ENCODE data around the gene SMYD1. TPM values are rescaled to one million over a fixed set of nuclear protein-coding genes. Genes with fewer than 3 reads are reported as not detected.
"Not testable (repeated sequence)": the region's sequence is repeated elsewhere in the genome, so short reads cannot be mapped to it uniquely, and the experiment has no call there.

The SMYD1 gene
- total RNA-seq, 1 experiment from 2014 or later, result not detected

DNA sequence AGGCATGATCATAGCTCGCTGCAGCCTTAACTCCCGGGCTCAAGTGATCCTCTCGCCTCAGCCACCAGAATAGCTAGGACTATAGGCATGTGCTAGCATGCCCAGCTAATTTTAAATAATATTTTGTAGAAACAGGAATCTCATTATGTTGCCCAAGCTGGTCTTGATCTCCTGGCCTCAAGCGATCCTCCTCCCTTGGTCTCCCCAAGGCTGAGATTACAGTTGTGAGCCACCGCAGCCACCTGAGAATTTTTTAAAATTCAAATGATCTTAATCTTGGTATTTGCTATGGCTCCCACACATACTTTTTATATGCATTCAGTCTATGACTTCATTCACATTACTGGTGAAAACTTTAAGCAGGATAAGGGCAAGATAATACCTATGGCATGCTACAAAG, 25.1 kb upstream of the SMYD1 start:
- Mint-ChIP-seq H3K9me3 (ENCODE audit: low read depth, unreplicated experiment) (no peaks in the 10 kb centered on the region), H3K36me3 (ENCODE audit: insufficient read depth, unreplicated experiment) (peaks cover 8% of the 10 kb centered on the region), H3K4me3 (ENCODE audit: low read depth, unreplicated experiment) (no peak overlapping the region), H3K27ac (ENCODE audit: unreplicated experiment) (peak overlapping the region; percentile 4), H3K4me1 (ENCODE audit: low read depth, unreplicated experiment) (peaks cover 19% of the 10 kb centered on the region), H3K27me3 (ENCODE audit: unreplicated experiment) (no peaks in the 10 kb centered on the region)
- no peak for TF ChIP-seq CTCF (IDR thresholded peaks at IDR 0.05; ENCODE audit: unreplicated experiment)
- no TSS peak for BruUV-seq (replicated peaks)
- CTCF ChIA-PET, result no interaction called here
- DNase-seq, result no peak
- intact Hi-C loops (cut with micrococcal nuclease; ENCODE audit: unreplicated experiment), result no loop called here

DNA sequence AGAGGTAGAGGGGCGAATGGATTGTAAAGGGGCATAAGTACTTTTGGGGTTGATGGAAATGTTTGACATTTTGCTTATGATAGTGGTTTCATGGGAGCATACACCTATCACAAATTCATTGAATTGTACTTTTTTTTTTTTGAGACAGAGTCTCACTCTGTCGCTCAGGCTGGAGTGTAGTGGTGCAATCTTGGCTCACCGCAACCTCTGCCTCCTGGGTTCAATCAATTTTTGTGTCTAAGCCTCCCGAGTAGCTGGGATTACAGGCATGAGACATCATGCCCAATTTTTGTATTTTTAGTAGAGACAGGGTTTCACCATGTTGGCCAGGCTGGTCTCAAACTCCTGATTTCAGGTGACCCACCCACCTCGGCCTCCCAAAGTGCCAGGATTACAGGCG, 22.1 kb upstream of the SMYD1 start:
- H3K27me3 Mint-ChIP-seq (ENCODE audit: unreplicated experiment); H3K9me3 Mint-ChIP-seq (ENCODE audit: low read depth, unreplicated experiment); BruUV-seq (replicated peaks); intact Hi-C loops (cut with micrococcal nuclease; ENCODE audit: unreplicated experiment); H3K27ac Mint-ChIP-seq (ENCODE audit: unreplicated experiment); H3K4me1 Mint-ChIP-seq (ENCODE audit: low read depth, unreplicated experiment); H3K4me3 Mint-ChIP-seq (ENCODE audit: low read depth, unreplicated experiment); CTCF ChIA-PET; H3K36me3 Mint-ChIP-seq (ENCODE audit: insufficient read depth, unreplicated experiment); DNase-seq: not testable (repeated sequence)

GRCh38 chr2:88048541-88048940, 19.1 kb upstream of the SMYD1 start:
- Mint-ChIP-seq H3K4me3 (ENCODE audit: low read depth, unreplicated experiment) (no peak overlapping the region), H3K27ac (ENCODE audit: unreplicated experiment) (no peak overlapping the region), H3K27me3 (ENCODE audit: unreplicated experiment) (no peaks in the 10 kb centered on the region), H3K36me3 (ENCODE audit: insufficient read depth, unreplicated experiment) (peaks cover 25% of the 10 kb centered on the region), H3K4me1 (ENCODE audit: low read depth, unreplicated experiment) (peaks cover 7% of the 10 kb centered on the region), H3K9me3 (ENCODE audit: low read depth, unreplicated experiment) (no peaks in the 10 kb centered on the region)
- CTCF ChIA-PET, result interaction anchor here (0.5 kb wide), 1 partner anchor 23 kb away, joined by 3 read pairs; no protein-coding TSS in a partner anchor
- BruUV-seq (replicated peaks), result no TSS peak
- intact Hi-C loops (cut with micrococcal nuclease; ENCODE audit: unreplicated experiment), result no loop called here
- no peak for DNase-seq
- TF ChIP-seq CTCF (IDR thresholded peaks at IDR 0.05; ENCODE audit: unreplicated experiment), result no peak

GRCh38 chr2:88049622-88050021, 18.0 kb upstream of the SMYD1 start:
- Mint-ChIP-seq H3K27ac (ENCODE audit: unreplicated experiment) (no peak overlapping the region), H3K36me3 (ENCODE audit: insufficient read depth, unreplicated experiment) (peaks cover 34% of the 10 kb centered on the region)
- CTCF ChIA-PET, result no interaction called here

More at GRCh38 chr2:88049622-88050021, 18.0 kb upstream of the SMYD1 start:
- intact Hi-C loops (cut with micrococcal nuclease; ENCODE audit: unreplicated experiment), result no loop called here
- Mint-ChIP-seq H3K9me3 (ENCODE audit: low read depth, unreplicated experiment) (no peaks in the 10 kb centered on the region), H3K4me1 (ENCODE audit: low read depth, unreplicated experiment) (peaks cover 18% of the 10 kb centered on the region), H3K27me3 (ENCODE audit: unreplicated experiment) (no peaks in the 10 kb centered on the region), H3K4me3 (ENCODE audit: low read depth, unreplicated experiment) (no peak overlapping the region)
- no TSS peak for BruUV-seq (replicated peaks)
- DNase-seq, result no peak
- no peak for TF ChIP-seq CTCF (IDR thresholded peaks at IDR 0.05; ENCODE audit: unreplicated experiment)
